ENCODE results near the gene TYMP.

DNA sequence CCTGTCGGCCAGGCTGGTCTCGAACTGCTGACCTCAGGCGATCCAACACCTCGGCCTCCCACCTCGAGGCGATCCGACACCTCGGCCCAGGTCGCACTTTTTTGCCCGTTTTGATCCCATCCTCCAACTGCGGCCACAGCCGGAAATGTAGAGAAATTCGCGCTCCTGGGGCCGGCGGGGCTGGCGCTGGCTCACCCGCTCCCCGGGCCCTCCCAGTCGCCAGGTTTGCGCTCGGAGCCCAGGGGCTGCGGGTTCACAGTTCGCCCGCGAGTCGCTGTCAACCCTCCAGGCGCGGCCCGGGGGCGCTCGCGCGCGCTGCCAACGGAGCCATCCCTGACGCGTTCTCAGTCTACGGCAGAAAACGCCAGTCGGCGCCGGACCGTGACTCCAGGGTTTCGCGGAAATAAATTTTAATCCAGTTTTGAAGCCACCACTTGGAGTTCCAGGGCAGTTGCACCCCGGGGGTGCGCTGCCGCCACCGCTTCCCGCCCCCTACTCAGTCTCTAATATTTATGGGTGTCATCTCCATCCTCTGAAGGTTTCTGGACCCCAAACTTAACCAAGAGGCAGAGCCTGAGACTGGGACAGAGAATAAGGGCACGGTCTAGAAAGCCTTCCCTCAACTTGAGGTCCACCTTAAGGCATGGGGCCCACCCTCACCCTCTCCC is 14.4 kb upstream of the TYMP start:
- TF ChIP-seq EZH2 (IDR thresholded peaks at IDR 0.05; ENCODE audit: borderline replicate concordance, low read depth, low read length, severe bottlenecking) (no peak), POLR2A (IDR thresholded peaks at IDR 0.05; ENCODE audit: low read depth, low read length) (no peak), JUN (IDR thresholded peaks at IDR 0.05; ENCODE audit: borderline replicate concordance, insufficient read depth, insufficient read length, low read depth) (no peak)
- TF ChIP-seq, protein P1, sequence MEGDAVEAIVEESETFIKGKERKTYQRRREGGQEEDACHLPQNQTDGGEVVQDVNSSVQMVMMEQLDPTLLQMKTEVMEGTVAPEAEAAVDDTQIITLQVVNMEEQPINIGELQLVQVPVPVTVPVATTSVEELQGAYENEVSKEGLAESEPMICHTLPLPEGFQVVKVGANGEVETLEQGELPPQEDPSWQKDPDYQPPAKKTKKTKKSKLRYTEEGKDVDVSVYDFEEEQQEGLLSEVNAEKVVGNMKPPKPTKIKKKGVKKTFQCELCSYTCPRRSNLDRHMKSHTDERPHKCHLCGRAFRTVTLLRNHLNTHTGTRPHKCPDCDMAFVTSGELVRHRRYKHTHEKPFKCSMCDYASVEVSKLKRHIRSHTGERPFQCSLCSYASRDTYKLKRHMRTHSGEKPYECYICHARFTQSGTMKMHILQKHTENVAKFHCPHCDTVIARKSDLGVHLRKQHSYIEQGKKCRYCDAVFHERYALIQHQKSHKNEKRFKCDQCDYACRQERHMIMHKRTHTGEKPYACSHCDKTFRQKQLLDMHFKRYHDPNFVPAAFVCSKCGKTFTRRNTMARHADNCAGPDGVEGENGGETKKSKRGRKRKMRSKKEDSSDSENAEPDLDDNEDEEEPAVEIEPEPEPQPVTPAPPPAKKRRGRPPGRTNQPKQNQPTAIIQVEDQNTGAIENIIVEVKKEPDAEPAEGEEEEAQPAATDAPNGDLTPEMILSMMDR (IDR thresholded peaks at IDR 0.05; ENCODE audit: extremely low read depth in 1 of 2, insufficient read depth in 1 of 2, low read depth in 1 of 2, low read length in 2 of 2) = peak; percentile 49 to 81

Measured in endothelial cell of umbilical vein (primary cell).